T-helper 17 cell (primary cell): ENCODE data around the gene PRKAR1B. TPM values are rescaled to one million over a fixed set of nuclear protein-coding genes. Genes with fewer than 3 reads are reported as not detected.

Experiments used
- ATAC-seq: fragments of 150-1000 bp; cut with Tn5 transposase; 2 replicates; pipeline ENCODE4 v1.10.0; 2021; ENCODE audit warnings: mild to moderate bottlenecking, moderate library complexity
- DNase-seq, 3 donors: peaks; one replicate each; pipeline versions ENCODE4 v3.0.0 to v3.0.0-alpha.2; 2020 to 2021
- H3K9me3 ChIP-seq: one replicate; pipeline ENCODE4 v1.7.0; 2013; ENCODE audit warnings: low read length, mild to moderate bottlenecking; ENCODE audit not compliant: control insufficient read depth, poor library complexity, severe bottlenecking
- H3K27ac Mint-ChIP-seq: one replicate; pipeline ENCODE4 v1.8.0; 2022; ENCODE audit warnings: mild to moderate bottlenecking, moderate library complexity, mixed read lengths
- H3K27me3 Mint-ChIP-seq: one replicate; pipeline ENCODE4 v1.8.0; 2022; ENCODE audit warnings: mixed read lengths
- H3K36me3 Mint-ChIP-seq: one replicate; pipeline ENCODE4 v1.8.0; 2022; ENCODE audit warnings: low read depth, mixed read lengths
- H3K4me1 Mint-ChIP-seq: one replicate; pipeline ENCODE4 v1.8.0; 2022; ENCODE audit warnings: mild to moderate bottlenecking, mixed read lengths
- H3K4me3 Mint-ChIP-seq: one replicate; pipeline ENCODE4 v1.8.0; 2022; ENCODE audit warnings: mild to moderate bottlenecking, moderate library complexity, mixed read lengths
- total RNA-seq, 4 donors: library from RNA in 2 of 4; stranded (reverse) in 2 of 4; gene quantifications; one replicate each; pipeline ENCODE4 v1.2.3 and lab custom pipeline; 2022 to 2026

The PRKAR1B gene
- total RNA-seq (10 to 100 TPM in 1 of 2 donors, 1 to 10 TPM in 1; 10.0 to 22.1 TPM), total RNA-seq (lab: John Stamatoyannopoulos, UW) (7.3 to 8.8 reads per million in 2 donors)

DNA sequence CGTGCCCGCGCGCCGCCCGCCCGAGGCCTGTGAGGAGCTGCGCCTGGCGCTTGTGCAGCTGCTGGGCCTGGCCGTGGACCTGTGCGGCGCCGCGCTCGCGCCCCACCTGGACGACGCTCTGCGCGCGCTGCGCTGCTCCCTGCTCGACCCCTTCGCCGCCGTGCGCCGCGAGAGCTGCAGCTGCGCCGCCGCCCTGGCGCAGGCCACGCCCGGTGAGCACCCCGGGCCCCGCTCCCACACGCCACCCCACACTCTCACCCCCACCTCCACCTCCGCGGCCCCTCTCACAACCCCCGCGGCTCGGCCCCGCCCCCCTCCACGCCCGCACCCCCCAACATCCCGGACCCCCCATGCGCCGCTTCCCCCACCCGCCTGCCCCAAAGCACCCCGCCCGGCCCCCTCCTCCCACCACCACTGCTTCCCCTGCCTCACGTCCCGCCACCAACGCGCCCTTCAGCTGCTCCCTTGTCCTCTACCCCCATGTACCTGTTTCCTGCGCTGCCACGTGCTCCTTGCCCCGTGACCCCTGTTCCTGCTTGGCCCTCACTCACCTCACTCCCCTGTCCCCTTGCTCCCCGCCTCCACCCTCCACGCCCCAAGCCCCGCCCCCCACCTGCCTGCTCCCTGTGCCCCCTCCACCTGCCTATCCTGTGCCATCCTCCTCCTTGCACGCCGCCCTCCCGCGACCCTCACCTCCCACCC lies at the start of gene PRKAR1B:
PRKAR1B (minus strand) TSS at position 178 of the 702 bp plus-strand sequence. CDS start 15,776 bp downstream, outside the sequence.
- DNase-seq (no peak), ATAC-seq (peak; percentile 56)
- Mint-ChIP-seq H3K4me3 (peak within 1 kb of the TSS; percentile 90), H3K4me1 (peaks cover 8% of the 10 kb centered on the region), H3K27me3 (no peaks in the 10 kb centered on the region), H3K36me3 (no peaks in the 10 kb centered on the region), H3K27ac (peak within 1 kb of the TSS; percentile 11)
- H3K9me3 ChIP-seq = no peaks in the 10 kb centered on the region

DNA sequence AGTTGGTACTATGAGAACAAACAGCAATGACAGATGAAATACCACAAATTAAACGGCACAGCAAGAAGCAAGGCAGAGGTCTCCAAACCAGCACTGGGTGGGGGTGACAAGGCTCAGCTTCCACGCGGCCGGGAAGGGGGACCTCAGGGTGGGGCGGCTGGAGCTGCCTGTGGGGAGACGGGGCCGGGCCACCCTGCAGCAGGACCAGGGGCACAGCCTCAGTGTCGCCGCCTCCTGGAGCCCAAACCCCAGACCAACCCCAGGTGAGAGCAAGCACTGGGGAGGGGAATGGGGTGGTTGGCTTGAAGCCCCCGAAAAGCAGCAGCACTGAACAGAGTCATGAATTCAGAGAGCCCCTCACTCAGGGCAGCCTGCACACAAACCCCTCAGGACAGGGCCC lies 49.3 kb upstream of the PRKAR1B start:
- H3K4me1 Mint-ChIP-seq = no peaks in the 10 kb centered on the region
- DNase-seq = no peak
- no peaks in the 10 kb centered on the region for H3K27me3 Mint-ChIP-seq
- peaks cover 5% of the 10 kb centered on the region for H3K36me3 Mint-ChIP-seq
- no peak for ATAC-seq
- H3K4me3 Mint-ChIP-seq = no peak overlapping the region
- H3K27ac Mint-ChIP-seq = peak overlapping the region; percentile 32
- H3K9me3 ChIP-seq = no peaks in the 10 kb centered on the region

DNA sequence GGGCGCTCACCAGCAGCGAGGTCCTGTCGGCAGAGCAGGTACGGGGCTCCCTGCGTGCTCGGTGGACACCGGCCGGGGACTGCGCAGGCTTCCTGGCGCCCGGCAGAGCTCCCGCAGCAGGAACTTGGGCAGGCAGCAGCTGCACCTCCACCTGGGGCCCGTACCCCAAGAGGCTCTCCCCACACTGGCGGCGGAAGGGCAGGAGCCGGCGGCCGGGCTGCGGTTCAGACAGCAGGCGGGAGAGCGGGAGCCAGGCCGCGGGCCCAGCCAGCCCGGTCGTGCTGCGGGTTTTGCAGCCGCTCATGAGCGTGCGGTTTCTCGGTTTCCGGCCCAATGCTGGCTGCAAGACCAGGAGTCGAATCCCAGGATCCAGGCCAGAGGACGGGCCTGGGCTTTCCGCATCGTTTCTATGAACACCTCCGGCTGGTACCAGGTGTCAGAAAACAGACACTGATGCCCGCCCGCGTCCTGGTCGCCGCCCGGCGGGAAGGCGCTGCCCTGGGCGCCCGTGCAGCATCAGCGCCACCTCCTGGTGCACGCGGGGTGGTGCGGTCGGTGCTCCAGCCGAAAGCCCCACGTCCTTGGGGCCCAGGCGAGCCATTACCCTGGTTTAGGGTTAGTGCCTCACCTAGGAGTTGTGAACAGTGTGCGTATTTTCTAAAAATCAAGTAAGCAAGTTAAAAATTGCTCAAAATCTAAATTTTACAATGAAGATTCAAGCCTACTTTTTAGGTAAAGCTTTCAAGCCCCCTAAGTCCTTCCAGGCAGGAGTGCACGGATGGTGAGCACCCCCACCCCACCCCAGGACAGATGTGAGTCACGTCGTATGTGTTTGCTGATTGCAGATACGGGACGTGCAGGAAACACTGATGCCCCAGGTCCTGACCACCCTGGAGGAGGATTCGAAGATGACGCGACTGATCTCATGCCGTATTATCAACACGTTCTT lies 47.4 kb upstream of the PRKAR1B start:
- Mint-ChIP-seq H3K4me3 (no peak overlapping the region), H3K27ac (no peak overlapping the region), H3K27me3 (no peaks in the 10 kb centered on the region), H3K4me1 (no peaks in the 10 kb centered on the region), H3K36me3 (peaks cover 5% of the 10 kb centered on the region)
- H3K9me3 ChIP-seq = no peaks in the 10 kb centered on the region
- ATAC-seq (peak; percentile 88), DNase-seq (peak; percentile 55 to 70 (median 64))

DNA sequence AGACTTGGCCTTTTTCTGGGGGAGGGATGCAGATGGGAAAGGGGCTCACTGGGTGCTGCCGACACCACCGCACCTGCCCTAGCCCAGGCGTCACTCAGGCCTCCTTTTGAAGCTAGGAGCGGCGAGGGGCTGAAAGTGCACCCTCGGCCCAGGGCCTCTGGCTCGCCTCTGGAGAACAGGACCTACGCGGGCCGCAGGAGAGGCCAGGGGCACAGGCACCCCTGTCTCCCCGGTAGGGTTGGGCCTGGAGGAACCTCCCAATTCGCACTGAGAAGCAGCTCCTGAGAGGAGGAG lies 46.5 kb upstream of the PRKAR1B start:
- ATAC-seq (no peak), DNase-seq (no peak)
- Mint-ChIP-seq H3K36me3 (peaks cover 5% of the 10 kb centered on the region), H3K27ac (no peak overlapping the region), H3K27me3 (no peaks in the 10 kb centered on the region), H3K4me1 (no peaks in the 10 kb centered on the region), H3K4me3 (no peak overlapping the region)
- H3K9me3 ChIP-seq = no peaks in the 10 kb centered on the region

DNA sequence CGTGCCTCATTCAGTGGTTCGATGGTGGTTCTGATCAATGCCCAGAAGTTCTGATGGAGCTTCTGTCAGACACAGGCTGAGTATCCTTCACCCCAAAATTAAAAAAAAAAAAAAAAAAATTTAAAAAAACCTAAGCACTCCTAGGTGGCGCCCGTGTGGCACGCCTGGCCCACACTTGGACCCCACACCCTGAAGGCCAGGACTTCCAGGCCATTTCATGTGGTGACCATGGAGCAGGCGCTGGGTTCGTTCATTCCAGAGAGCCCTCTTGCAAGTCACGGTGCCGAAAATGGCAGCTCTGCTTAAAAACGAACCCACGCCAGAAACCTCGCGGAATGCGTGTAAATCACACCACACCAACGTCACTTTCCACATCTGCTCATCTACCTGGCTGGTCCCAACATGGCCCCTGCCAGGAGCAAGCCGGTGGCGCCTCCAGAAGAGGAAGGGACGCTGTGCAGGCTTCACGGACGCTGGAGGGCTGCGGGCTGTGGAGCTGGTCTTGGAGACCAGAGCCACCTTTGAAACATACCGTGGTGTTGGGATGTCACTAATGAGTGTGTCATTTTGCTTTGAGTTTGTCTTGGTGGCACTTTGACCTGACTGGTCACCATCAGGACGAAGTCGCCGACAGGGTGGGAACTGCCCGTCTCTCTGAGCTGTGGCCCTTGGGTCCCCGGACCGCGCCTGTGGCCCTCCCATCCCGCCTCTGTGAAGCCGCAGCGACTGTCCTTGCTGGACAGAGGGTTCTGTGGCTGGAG lies 46.0 kb upstream of the PRKAR1B start:
- Mint-ChIP-seq H3K27me3 (no peaks in the 10 kb centered on the region), H3K4me1 (no peaks in the 10 kb centered on the region), H3K4me3 (no peak overlapping the region), H3K27ac (no peak overlapping the region), H3K36me3 (peaks cover 5% of the 10 kb centered on the region)
- ATAC-seq = no peak
- DNase-seq = no peak
- H3K9me3 ChIP-seq = no peaks in the 10 kb centered on the region

DNA sequence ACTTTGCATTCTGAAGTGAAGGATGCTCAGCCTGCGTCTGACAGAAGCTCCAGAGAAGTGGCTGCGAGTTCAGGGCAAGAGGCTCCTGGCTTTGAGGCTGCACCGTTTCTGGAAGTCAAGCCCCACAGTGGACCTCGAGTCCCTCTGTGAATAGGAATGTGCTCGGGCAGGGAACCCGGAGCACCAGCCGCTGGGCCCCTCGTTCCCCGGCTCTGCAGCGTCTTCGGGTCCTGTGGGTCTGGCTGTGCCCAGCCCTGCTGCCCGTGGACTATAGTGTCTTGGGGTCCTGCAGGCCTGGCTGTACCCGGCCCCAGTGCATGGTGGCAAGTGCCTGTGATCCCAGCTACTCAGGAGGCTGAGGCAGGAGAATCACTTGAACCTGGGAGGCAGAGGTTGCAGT lies 45.3 kb upstream of the PRKAR1B start:
- DNase-seq (no peak), ATAC-seq (no peak)
- H3K9me3 ChIP-seq = no peaks in the 10 kb centered on the region
- H3K4me1 Mint-ChIP-seq = peaks cover 2% of the 10 kb centered on the region
- H3K27me3 Mint-ChIP-seq = no peaks in the 10 kb centered on the region
- H3K36me3 Mint-ChIP-seq = peaks cover 6% of the 10 kb centered on the region
- no peak overlapping the region for H3K27ac Mint-ChIP-seq
- H3K4me3 Mint-ChIP-seq = no peak overlapping the region

DNA sequence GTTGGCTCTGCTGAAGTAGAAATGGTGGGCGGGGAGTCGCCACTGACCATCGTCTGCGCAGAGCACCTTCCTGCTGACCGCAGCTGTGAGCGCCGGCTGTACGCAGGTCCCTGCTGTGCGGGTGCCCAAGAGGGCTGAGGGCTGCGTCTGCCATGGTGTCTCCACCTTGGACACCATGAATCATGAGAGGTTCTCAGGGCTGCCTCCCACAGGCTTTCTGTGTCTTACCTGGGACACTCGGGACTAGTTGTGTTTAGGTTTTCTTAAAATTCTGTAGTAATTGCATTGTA lies 44.9 kb upstream of the PRKAR1B start:
- H3K9me3 ChIP-seq = no peaks in the 10 kb centered on the region
- no peak overlapping the region for H3K27ac Mint-ChIP-seq
- no peak overlapping the region for H3K4me3 Mint-ChIP-seq
- no peak for ATAC-seq
- no peak for DNase-seq
- H3K27me3 Mint-ChIP-seq = no peaks in the 10 kb centered on the region
- H3K4me1 Mint-ChIP-seq = peaks cover 3% of the 10 kb centered on the region
- peaks cover 5% of the 10 kb centered on the region for H3K36me3 Mint-ChIP-seq

DNA sequence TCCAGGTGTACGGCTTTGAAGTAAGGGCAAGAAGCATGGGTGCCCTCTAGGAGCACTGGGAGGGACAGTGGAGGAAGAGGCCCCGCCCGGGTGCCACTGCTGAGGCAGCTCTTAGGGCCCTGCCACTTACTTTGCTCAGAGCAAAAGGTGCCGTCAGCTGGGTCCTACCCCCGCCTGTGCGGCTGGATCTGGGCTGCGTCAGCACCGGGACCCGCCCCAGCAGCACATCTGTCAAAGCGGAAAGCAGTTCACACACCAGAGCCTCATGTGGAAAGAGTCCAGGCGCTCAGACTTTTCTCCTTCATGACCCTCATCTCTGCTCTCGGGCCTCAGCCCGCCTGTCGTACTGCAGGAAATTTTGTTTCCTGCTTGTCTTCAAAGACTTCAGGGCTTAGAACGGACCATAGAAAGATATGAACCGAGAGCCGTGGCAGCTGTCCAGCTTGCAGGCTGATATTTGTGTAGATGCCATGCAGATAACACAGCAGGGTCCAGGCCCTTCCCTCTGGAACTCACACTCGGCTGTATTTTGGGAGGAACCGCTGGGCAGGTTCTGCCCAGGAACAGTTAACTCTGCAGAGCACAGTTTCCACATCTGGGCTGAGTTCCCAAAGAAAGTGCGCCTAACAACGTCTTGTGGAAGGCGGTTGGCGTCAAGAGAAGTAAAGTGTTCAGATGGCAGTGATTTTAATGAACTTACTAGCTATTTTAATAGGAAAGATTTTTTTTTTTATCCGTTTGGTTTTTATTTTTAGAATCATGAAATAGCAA lies 44.3 kb upstream of the PRKAR1B start:
- H3K9me3 ChIP-seq = no peaks in the 10 kb centered on the region
- Mint-ChIP-seq H3K4me1 (peaks cover 3% of the 10 kb centered on the region), H3K27me3 (no peaks in the 10 kb centered on the region), H3K36me3 (peaks cover 6% of the 10 kb centered on the region), H3K27ac (no peak overlapping the region), H3K4me3 (no peak overlapping the region)
- DNase-seq (no peak), ATAC-seq (no peak)

DNA sequence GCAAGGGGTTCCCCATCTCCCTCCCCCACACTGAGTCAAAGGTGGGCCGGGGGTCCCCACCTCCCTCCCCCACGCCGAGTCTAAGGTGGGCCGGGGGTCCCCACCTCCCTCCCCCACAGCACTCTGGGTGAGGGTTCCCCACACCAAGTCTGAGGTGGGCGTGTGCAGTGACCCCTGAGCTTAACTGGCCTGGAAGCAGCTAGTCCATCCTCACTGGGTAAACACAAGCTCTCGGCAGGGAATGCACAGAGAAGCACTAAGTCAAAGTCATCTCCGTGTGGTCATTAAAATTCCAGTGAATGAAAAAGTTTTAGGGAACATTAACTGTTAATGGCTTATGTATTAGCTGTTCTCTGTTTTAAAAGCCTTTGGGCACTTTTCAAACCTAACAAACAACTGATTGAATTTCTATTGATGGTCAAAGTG lies 43.7 kb upstream of the PRKAR1B start:
- peaks cover 3% of the 10 kb centered on the region for H3K4me1 Mint-ChIP-seq
- H3K4me3 Mint-ChIP-seq = no peak overlapping the region
- ATAC-seq (no peak), DNase-seq (no peak)
- no peak overlapping the region for H3K27ac Mint-ChIP-seq
- no peaks in the 10 kb centered on the region for H3K9me3 ChIP-seq
- peaks cover 7% of the 10 kb centered on the region for H3K36me3 Mint-ChIP-seq
- no peaks in the 10 kb centered on the region for H3K27me3 Mint-ChIP-seq

DNA sequence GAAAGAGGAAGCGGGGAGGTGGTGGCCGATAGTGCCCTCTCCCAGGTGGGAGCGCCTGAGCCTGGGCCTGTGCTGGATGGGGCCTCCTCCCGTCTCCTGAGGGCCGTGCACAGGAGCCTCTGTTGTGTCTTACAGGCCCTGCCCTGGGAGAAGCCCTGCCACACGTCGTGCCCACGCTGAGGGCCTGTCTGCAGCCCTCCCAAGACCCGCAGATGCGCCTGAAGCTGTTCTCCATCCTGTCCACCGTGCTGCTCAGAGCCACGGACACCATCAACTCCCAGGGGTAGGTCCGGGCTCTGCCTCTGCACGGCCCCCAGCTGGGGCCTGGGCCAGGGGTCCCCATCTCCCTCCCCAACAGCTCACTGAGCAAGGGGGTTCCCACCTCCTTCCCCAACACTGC lies 43.3 kb upstream of the PRKAR1B start:
- H3K36me3 Mint-ChIP-seq = peaks cover 5% of the 10 kb centered on the region
- H3K27me3 Mint-ChIP-seq = no peaks in the 10 kb centered on the region
- DNase-seq (no peak), ATAC-seq (no peak)
- peaks cover 3% of the 10 kb centered on the region for H3K4me1 Mint-ChIP-seq
- H3K27ac Mint-ChIP-seq = no peak overlapping the region
- H3K9me3 ChIP-seq = no peaks in the 10 kb centered on the region
- H3K4me3 Mint-ChIP-seq = no peak overlapping the region

DNA sequence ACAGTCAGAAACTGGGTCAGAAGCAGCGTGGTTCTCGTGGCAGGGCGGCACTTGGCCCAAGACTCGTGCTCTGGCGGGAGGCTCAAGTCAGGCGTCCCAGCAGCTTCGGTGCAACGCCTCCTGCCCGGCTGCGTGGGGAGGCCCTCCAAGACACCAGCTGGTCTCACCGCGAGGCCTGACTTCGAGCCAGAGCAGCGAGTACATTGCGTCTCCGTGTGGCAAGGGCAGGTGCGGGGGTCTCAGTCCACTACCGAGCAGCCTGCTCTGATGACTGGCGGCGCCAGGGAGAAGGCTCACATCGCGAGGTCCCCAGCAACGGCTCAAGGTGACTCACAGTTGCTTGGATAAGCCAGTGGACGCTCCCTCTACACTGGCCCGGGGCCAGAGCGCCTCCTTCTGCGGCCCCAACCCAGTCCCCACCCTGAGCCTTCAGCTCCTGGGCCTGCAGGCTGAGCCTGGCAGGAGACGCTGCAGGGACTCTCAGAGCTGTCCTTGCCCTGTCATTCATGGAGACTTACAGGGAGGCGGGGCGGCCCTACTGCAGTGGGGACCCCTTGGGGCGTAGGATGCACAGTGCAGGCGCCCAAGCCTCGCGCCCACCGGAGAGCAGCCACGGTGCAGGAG lies 41.9 kb upstream of the PRKAR1B start:
- H3K27me3 Mint-ChIP-seq = no peaks in the 10 kb centered on the region
- no peak for ATAC-seq
- no peaks in the 10 kb centered on the region for H3K9me3 ChIP-seq
- H3K4me3 Mint-ChIP-seq = no peak overlapping the region
- no peak for DNase-seq
- H3K36me3 Mint-ChIP-seq = peaks cover 5% of the 10 kb centered on the region
- H3K27ac Mint-ChIP-seq = no peak overlapping the region
- peaks cover 3% of the 10 kb centered on the region for H3K4me1 Mint-ChIP-seq

DNA sequence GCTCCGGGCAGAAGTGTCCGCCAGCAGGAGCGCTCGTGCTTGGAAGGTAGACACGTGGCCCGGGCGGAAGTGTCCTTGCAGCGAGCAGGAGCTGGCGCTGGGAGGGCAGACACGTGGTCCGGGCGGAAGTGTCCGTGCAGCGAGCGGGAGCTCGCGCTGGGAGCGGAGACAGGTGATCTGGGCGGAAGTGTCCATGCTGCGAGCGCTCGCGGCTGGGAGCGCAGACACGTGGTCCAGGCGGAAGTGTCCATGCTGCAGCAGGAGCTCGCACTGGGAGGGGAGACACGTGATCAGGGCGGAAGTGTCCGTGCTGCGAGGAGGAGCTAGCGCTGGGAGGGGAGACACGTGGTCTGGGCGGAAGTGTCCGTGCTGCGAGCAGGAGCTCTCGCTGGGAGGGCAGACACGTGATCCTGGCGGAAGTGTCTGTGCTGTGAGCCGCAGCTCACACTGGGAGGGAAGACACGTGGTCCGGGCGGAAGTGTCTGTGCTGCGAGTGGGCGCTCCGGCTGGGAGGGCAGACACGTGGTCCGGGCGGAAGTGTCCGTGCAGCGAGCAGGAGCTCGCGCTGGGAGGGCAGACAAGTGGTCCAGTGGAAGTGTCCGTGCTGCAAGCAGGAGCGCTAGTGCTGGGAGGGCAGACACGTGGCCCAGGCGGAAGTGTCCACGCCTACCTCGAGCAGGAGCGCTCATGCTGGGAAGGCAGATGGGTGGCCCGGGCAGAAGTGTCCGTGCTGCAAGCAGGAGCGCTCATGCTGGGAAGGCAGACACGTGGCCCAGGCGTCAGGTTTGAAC lies 41.1 kb upstream of the PRKAR1B start:
- DNase-seq = no peak
- no peak overlapping the region for H3K27ac Mint-ChIP-seq
- H3K9me3 ChIP-seq = no peaks in the 10 kb centered on the region
- peak; percentile 25 for ATAC-seq
- H3K4me3 Mint-ChIP-seq = peak overlapping the region; percentile 64
- peaks cover 3% of the 10 kb centered on the region for H3K4me1 Mint-ChIP-seq
- peaks cover 5% of the 10 kb centered on the region for H3K36me3 Mint-ChIP-seq
- no peaks in the 10 kb centered on the region for H3K27me3 Mint-ChIP-seq
